HepG2 (cell line): ENCODE measurements around the gene PDCD1LG2. TPM values are rescaled to one million over a fixed set of nuclear protein-coding genes. Genes with fewer than 3 reads are reported as not detected.

Experiments used
- ATAC-seq: fragments of 200-7000 bp; cut with Tn5 transposase; 3 replicates; pipeline ENCODE4 v1.9.1; 2020; ENCODE audit warnings: mild to moderate bottlenecking, moderate library complexity
- BruUV-seq: library from RNA; stranded (reverse); fragments of 400-500 nt; replicated peaks from 2 replicates; lab custom pipeline; 2021; lab: Mats Ljungman, UMichigan
- CTCF ChIA-PET: fragments of 300-600 bp; formaldehyde crosslinking; extraction: SDS; loops from one replicate; lab custom pipeline; 2021; ENCODE audit warnings: low total read pairs, inconsistent platforms, low intra/inter-chr PET ratio; lab: Yijun Ruan, JAX
- POLR2A ChIA-PET: fragments of 350-600 bp; sonication (Branson Sonifier 250); formaldehyde crosslinking; loops from one replicate; lab custom pipeline; 2020; ENCODE audit warnings: antibody characterized with exemption, inconsistent platforms; lab: Yijun Ruan, JAX
- DNase-seq: peaks from one replicate; pipeline ENCODE4 v3.0.0-alpha.2; 2015; ENCODE audit warnings: low spot score
- FAIRE-seq: peaks from 3 replicates; lab custom pipeline; 2011; peaks lifted over from hg19 to GRCh38; lab: Jason Lieb, UNC
- H2AFZ ChIP-seq: one replicate; pipeline ENCODE4 v1.6.1; 2011; ENCODE audit warnings: low read length, inconsistent platforms
- H3K27ac ChIP-seq: fragments of 300-600 bp; 3 replicates; pipeline ENCODE4 v1.8.0; 2011; ENCODE audit warnings: mixed run types, mild to moderate bottlenecking, mixed read lengths, low read length, inconsistent platforms; ENCODE audit not compliant: insufficient read depth; ENCODE audit errors: extremely low read length
- H3K27me3 ChIP-seq, 2 experiments: fragments of 200-600 bp in 1 of 2; 2 replicates in 1 of 2; 3 replicates in 1 of 2; pipeline versions ENCODE4 v1.6.0 to v1.8.0; 2011; ENCODE audit warnings: low read length in 2 of 2, mild to moderate bottlenecking in 2 of 2, moderate library complexity in 2 of 2, inconsistent platforms in 1 of 2; ENCODE audit not compliant: insufficient read depth in 2 of 2, control insufficient read depth in 1 of 2
- H3K36me3 ChIP-seq, 2 experiments: fragments of 200-600 bp in 1 of 2; replicated peaks in 1 of 2; 2 replicates in 1 of 2; 3 replicates in 1 of 2; pipeline versions ENCODE4 v1.5.1 to v1.8.0; 2011; ENCODE audit warnings: low read length in 2 of 2, inconsistent platforms in 1 of 2; ENCODE audit not compliant: insufficient read depth in 2 of 2, control insufficient read depth in 1 of 2
- H3K4me1 ChIP-seq: 2 replicates; pipeline ENCODE4 v1.5.1; 2012; ENCODE audit warnings: low read length, inconsistent platforms; ENCODE audit not compliant: insufficient read depth
- H3K4me2 ChIP-seq: 2 replicates; pipeline ENCODE4 v1.6.0; 2011; ENCODE audit warnings: low read depth, low read length, inconsistent platforms
- H3K4me3 ChIP-seq, 3 experiments: fragments of 200-600 bp in 1 of 3; sonication (generic), shearing (Covaris generic) in 1 of 3; replicated peaks in 1 of 3; 2 replicates each; pipeline ENCODE4 v1.5.1; 2011 to 2016; ENCODE audit warnings: low read length in 3 of 3, inconsistent platforms in 2 of 3, low read depth in 2 of 3, mild to moderate bottlenecking in 2 of 3, control low read depth in 1 of 3, mixed read lengths in 1 of 3; ENCODE audit not compliant: insufficient read depth in 1 of 3
- H3K79me2 ChIP-seq: one replicate; pipeline ENCODE4 v1.6.1; 2011; ENCODE audit warnings: low read length, inconsistent platforms; ENCODE audit not compliant: insufficient read depth
- H3K9ac ChIP-seq: 2 replicates; pipeline ENCODE4 v1.6.0; 2011; ENCODE audit warnings: mild to moderate bottlenecking, low read depth, low read length, inconsistent platforms; ENCODE audit not compliant: insufficient read depth
- H3K9me3 ChIP-seq: 2 replicates; pipeline ENCODE4 v1.5.1; 2012; ENCODE audit warnings: mild to moderate bottlenecking, low read length
- H4K20me1 ChIP-seq: 2 replicates; pipeline ENCODE4 v1.6.0; 2011; ENCODE audit warnings: inconsistent platforms, mild to moderate bottlenecking, low read length, moderate library complexity; ENCODE audit not compliant: insufficient read depth
- E2F2 ChIP-seq: sonication (generic); formaldehyde crosslinking; IDR thresholded peaks from 2 replicates; pipeline ENCODE4 v1.4.0; 2020; ENCODE audit warnings: missing genetic modification reagents, borderline replicate concordance
- GFI1 ChIP-seq: sonication (generic); formaldehyde crosslinking; IDR thresholded peaks from 2 replicates; pipeline ENCODE4 v1.5.0; 2020; ENCODE audit warnings: missing genetic modification reagents, mild to moderate bottlenecking, borderline replicate concordance
- MATR3 ChIP-seq: sonication (generic); formaldehyde crosslinking; IDR thresholded peaks from 2 replicates; pipeline ENCODE4 v1.4.0; 2020; ENCODE audit warnings: missing genetic modification reagents
- RERE ChIP-seq: IDR thresholded peaks from 2 replicates; pipeline ENCODE4 v1.6.1; 2016; ENCODE audit warnings: low read depth, missing genetic modification reagents, missing compliant biosample characterization
- ZFP36L1 ChIP-seq: sonication (generic); formaldehyde crosslinking; IDR thresholded peaks from 2 replicates; pipeline ENCODE4 v1.8.0; 2022; ENCODE audit warnings: mild to moderate bottlenecking, missing genetic modification reagents, moderate library complexity
- ZNF552 ChIP-seq: sonication (generic); formaldehyde crosslinking; IDR thresholded peaks from 2 replicates; pipeline ENCODE4 v1.9.0; 2022; ENCODE audit warnings: missing genetic modification reagents, mild to moderate bottlenecking, borderline replicate concordance
- WGBS: methylation state at CpG from one replicate; pipeline ENCODE4 v1.1.6; 2017; ENCODE audit warnings: low lambda C conversion rate; 5-methylcytosine and 5-hydroxymethylcytosine counted together
- in situ Hi-C: cut with HindIII; loops from 2 replicates; pipeline ENCODE4 v1.10.0; 2017; ENCODE audit warnings: low pct_unique_long_range_greater_than_20kb; ENCODE audit not compliant: extremely low pct_ligation_motif_present
- intact Hi-C: fragments of 100-400 bp; cut with micrococcal nuclease; formaldehyde crosslinking; loops from one replicate; pipeline ENCODE4 v1.10.0; 2022; ENCODE audit not compliant: unreplicated experiment
- polyA plus RNA-seq, 8 experiments: library from polyadenylated mRNA; depleted of rRNA in 3 of 8; stranded (reverse) in 7 of 8; unstranded in 1 of 8; fragments of >200 nt; fragmentation: Illumina TruSeq in 4 of 8; extraction: Trizol in 4 of 8; gene quantifications; 2 replicates each; pipeline versions ENCODE4 v1.2.1 to v1.2.3, GENCODE V29; 2011 to 2016; ENCODE audit warnings: low read depth in 4 of 8, missing spikeins in 1 of 8, mixed read lengths in 1 of 8; ENCODE audit not compliant: insufficient read depth in 1 of 8
- total RNA-seq, 5 experiments: library from RNA; depleted of rRNA; stranded (reverse); fragments of >200 nt; fragmentation: Illumina TruSeq; extraction: Trizol; gene quantifications; 2 replicates each; pipeline ENCODE4 v1.2.3, GENCODE V29; 2016; ENCODE audit warnings: low read depth in 1 of 5
- TF ChIP-seq, protein P1 (sequence below), 2 experiments: sonication (generic) in 1 of 2; formaldehyde crosslinking in 1 of 2; IDR thresholded peaks; 2 replicates each; pipeline versions ENCODE4 v1.5.1 to v1.6.1; 2011 to 2020; ENCODE audit warnings: borderline replicate concordance in 1 of 2, low read depth in 1 of 2, low read length in 1 of 2, mild to moderate bottlenecking in 1 of 2, missing genetic modification reagents in 1 of 2, moderate library complexity in 1 of 2

The PDCD1LG2 gene
- total and polyA plus RNA-seq, 2 of the 13 experiments (the other 11 are each of a cell fraction or from before 2014, with no cell fraction given) = not detected

GRCh38 chr9:5509573-5509972 lies 758 bp upstream of the PDCD1LG2 start:
- POLR2A ChIA-PET = no interaction called here
- CTCF ChIA-PET = no interaction called here
- no peak overlapping the region for H3K4me2 ChIP-seq
- no peaks in the 10 kb centered on the region for H4K20me1 ChIP-seq
- H3K4me1 ChIP-seq = no peaks in the 10 kb centered on the region
- H3K27ac ChIP-seq = no peak overlapping the region
- H3K4me3 ChIP-seq = no peak overlapping the region
- in situ Hi-C loops = no loop called here
- peaks cover 0 to 4% of the 10 kb centered on the region in 2 experiments; a peak in 1 of 5 replicates for H3K27me3 ChIP-seq
- H3K9ac ChIP-seq = no peak overlapping the region
- no peak for FAIRE-seq
- intact Hi-C loops = no loop called here
- H3K79me2 ChIP-seq = no peaks in the 10 kb centered on the region
- no peaks in the 10 kb centered on the region for H3K9me3 ChIP-seq
- H2AFZ ChIP-seq = no peak overlapping the region
- WGBS = 6% methylated on average over 2 of the region's 2 CpGs
- no TSS peak for BruUV-seq
- no peak for DNase-seq
- no peak for ATAC-seq
- no peaks in the 10 kb centered on the region for H3K36me3 ChIP-seq
- TF ChIP-seq, protein P1, sequence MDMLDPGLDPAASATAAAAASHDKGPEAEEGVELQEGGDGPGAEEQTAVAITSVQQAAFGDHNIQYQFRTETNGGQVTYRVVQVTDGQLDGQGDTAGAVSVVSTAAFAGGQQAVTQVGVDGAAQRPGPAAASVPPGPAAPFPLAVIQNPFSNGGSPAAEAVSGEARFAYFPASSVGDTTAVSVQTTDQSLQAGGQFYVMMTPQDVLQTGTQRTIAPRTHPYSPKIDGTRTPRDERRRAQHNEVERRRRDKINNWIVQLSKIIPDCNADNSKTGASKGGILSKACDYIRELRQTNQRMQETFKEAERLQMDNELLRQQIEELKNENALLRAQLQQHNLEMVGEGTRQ (IDR thresholded peaks at IDR 0.05; ENCODE audit: low read depth, low read length) = no peak
- TF ChIP-seq, protein P1 (CRISPR knock-in tag; IDR thresholded peaks at IDR 0.05; ENCODE audit: borderline replicate concordance) = no peak
- TF ChIP-seq E2F2 (CRISPR knock-in tag) = no peak
- no peak for TF ChIP-seq ZFP36L1
- no peak for TF ChIP-seq ZNF552
- TF ChIP-seq GFI1 (CRISPR knock-in tag) = no peak
- TF ChIP-seq MATR3 = no peak
- TF ChIP-seq RERE (CRISPR knock-in tag) = no peak
